ENCODE measurements around the gene DYNC1LI1.
"Not testable (repeated sequence)": the region's sequence is repeated elsewhere in the genome, so short reads cannot be mapped to it uniquely, and the experiment has no call there.

Gene DYNC1LI1

GRCh38 chr3:32525720-32526119 lies 44.9 kb downstream of the DYNC1LI1 start:
- DNase-seq = no peak

DNA sequence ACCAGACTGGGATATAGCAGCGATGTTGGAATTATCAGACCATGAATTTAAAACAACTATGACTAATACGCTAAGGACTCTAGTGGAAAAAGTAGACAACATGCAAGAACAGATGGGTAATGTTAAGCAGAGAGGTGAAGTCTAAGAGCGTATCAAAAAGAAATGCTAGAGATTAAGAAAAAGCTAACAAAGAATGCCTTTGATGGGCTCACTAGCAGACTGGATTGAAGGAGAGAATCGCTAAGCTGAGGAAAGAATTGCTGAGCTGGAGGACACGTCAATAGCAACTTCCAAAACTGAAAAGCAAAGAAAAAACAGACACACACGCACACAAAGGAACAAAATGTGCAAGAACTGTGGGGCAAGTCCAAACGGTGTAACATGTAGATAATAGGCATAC lies 48.0 kb downstream of the DYNC1LI1 start:
- DNase-seq = no peak

- not testable (repeated sequence) for DNase-seq
Observed at GRCh38 chr3:32518921-32519320, 51.7 kb downstream of the DYNC1LI1 start.

DNA sequence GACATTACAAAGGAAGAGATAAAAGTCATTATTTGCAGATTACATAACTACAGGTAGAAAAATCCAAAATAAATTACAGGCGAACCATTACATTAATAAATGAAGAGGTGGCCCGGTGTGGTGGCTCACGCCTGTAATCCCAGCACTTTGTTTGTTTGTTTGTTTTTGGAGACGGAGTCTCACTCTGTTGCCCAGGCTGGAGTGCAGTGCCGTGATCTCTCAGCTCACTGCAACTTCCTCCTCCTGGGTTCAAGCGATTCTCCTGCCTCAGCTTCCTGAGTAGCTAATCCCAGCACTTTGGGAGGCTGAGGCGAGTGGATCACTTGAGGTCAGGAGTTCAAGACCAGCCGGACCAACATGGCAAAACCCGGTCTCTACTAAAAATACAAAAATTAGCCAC lies 53.9 kb downstream of the DYNC1LI1 start:
- not testable (repeated sequence) for DNase-seq

DNA sequence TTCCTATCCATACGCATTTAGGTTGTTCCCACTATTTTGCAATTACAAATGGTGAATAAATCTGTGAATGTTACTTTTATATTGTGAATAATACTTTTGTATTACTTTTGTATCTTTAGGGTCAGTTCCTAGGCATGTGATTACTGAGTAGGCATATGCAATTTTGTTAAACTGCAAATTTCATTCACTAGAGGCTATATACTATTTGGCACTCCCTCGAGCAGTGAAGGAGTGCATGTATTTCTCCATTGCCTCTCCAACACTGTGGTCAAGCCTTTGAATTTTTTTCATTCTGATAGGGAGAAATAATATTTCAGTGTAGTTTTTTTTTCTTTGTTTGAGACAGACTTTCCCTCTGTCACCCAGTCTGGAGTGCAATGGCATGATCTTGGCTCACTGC lies 59.7 kb downstream of the DYNC1LI1 start:
- no peak for DNase-seq

GRCh38 chr3:32510075-32510724 lies 60.5 kb downstream of the DYNC1LI1 start:
- DNase-seq = peak; percentile 5

DNA sequence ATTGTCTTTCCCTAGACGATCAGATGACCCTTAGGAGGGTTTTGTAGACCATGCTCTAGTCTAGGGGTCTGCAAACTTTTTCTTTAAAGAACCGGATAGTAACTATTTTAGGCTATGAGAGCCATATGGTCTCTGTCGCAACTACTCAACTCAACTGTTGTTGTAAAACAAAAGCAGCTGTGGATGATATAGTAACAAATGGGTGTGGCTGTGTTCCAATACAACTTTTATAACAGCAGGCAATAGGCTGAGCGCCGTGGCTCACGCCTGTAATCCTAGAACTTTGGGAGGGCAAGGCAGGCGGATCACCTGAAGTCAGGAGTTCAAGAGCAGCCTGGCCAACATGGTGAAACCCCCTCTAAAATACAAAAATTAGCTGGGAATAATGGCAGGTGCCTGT lies 61.9 kb downstream of the DYNC1LI1 start:
- no peak for DNase-seq

GRCh38 chr3:32506466-32506865 lies 64.2 kb downstream of the DYNC1LI1 start:
- no peak for DNase-seq

GRCh38 chr3:32502946-32503286 lies 67.7 kb downstream of the DYNC1LI1 start:
- DNase-seq = no peak

- peak; percentile 51 for DNase-seq
Observed at GRCh38 chr3:32502118-32502945, 68.3 kb downstream of the DYNC1LI1 start, which contains the start of gene CMTM6. Gene CMTM6 (minus strand): TSS chr3:32502852. CDS start chr3:32502745, 107 bp downstream.

DNA sequence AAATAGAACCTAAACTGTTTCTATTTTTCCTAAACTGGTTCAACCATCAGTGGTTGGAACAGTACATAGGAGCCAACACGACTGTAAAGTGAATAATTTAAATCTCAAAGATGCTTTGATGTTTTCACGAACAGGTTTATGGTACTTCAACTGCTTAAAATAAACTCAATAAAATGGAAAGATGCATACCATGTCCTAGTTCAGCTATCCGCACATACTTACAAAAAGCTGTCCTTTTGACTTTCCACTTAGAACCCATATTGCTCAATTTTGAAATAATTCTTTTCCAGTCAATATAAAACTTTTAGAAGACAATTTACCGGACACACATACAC lies 68.9 kb downstream of the DYNC1LI1 start:
- no peak for DNase-seq

DNA sequence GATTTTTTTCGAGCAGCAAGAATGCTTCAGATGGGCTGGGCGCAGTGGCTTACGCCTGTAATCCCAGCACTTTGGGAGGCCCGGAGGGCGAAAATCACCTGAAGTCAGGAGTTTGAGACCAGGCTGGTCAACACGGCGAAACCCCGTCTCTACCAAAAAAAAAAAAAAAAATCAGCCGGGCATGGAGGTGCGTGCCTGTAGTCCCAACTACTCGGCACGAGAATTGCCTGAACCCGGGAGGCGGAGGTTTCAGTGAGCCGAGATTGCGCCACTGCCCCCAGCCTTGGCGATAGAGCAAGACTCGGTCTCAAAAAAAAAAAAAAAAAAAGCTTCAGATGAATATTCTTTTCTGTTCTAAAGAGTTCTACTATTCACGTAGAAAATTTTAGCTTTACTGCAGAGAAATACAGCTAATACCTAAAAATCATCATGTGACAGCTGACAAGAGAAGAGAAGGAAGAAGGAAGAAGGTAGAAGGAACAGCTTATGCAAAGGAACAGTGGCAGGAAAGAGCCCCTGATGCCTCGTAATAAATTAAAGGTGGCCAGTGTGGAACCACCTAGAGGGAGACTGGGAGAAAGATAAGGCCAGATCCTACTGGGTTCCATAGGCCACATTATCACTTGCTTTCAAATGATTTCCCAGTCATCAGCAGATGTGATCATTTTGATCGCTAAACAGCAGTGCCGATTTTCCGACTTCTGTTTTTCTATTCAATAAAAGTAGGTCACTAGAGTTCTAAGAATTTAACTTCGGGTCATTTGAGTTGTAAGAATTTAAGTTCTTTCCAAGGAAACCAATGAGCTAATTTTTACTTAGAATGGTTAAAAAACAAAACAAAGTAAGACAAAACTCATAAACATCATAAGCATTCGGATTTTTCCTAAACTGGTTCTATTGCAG lies 69.5 kb downstream of the DYNC1LI1 start:
- DNase-seq = no peak

DNA sequence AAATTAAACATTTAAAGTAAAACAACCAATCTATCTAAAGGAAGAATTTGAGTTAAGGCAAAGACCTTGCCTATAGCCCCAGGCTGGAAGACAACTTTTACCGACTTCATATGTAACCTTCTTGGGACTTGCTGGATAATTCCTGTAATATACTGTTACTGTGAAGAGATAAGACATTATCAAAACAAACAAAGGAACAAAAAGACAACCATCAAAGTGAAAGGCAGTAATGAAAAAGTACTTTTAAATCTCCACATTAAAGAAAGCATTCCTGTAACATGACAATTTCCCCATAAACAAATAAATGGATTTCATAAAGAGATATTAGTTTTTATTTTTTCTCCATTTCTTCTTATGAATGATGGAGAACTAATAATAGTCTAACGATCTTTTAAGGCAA lies 70.4 kb downstream of the DYNC1LI1 start:
- DNase-seq = no peak

- no peak for DNase-seq
Observed at GRCh38 chr3:32499585-32499984, 71.1 kb downstream of the DYNC1LI1 start.

DNA sequence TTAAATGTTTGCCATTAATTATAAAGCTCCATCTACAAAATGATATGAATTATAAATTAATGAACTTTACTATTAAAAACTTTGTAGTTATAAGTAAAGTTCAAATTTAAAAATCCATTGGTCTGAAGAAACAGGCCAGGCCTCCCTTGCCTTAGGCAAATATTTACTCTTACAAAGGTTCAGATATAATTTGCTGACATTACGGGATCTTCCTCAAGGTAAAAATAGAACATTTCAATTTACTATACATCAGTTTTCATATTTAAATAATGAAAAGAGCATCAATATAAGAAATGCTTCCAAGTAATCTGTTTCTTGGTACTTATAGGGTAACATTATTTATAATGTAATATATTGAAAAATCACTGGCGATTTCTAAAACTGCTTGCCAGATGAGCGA lies 71.7 kb downstream of the DYNC1LI1 start:
- DNase-seq = no peak

GRCh38 chr3:32498252-32498651 lies 72.4 kb downstream of the DYNC1LI1 start:
- DNase-seq = no peak

DNA sequence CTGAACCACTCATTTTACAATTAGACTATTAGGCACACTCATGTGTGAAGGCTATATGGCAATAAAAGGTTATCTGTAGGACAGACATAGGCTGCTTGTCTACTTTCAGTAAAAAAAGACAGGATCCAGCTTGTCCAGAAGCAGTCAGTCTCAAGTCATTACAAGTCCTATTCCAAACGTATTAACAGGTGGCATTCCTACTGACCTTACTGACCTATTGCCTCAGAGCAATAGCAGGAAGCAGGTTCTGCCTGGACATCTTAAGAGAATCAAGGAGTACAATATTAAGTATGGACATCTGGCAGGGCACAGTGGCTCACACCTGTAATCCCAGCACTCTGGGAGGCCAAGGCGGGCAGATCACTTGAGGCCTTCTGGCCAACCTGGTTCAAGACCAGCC lies 75.0 kb downstream of the DYNC1LI1 start:
- no peak for DNase-seq

GRCh38 chr3:32495085-32495484 lies 75.6 kb downstream of the DYNC1LI1 start:
- DNase-seq = no peak

GRCh38 chr3:32493437-32494414 lies 76.9 kb downstream of the DYNC1LI1 start:
- DNase-seq = no peak

GRCh38 chr3:32492684-32493436 lies 77.8 kb downstream of the DYNC1LI1 start:
- DNase-seq = no peak

DNA sequence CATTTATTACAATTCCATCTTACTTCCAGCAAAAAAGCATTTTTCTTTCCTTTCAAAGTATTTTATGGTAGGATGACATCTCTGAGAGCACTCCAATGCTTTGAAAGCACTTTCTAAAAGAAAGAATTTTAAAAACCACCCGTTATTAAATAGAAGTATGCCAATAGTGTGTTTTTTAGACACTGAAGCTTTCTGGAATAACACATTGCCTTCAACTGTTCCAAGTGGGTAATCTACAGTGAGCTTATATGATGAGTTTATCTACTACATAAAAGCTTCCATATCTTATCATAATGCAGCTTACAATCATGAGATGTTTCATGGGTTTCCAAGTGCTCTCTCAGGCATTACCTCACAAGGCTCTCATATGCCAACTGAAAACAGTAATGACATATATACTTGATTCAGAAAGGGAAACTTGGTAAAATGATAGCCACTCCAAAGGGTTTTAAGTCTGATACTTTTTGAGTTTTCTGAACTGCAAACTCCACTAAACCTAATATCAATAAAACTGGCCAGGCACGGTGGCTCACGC lies 82.1 kb downstream of the DYNC1LI1 start:
- no peak for DNase-seq
